HG03280 (cell line): ENCODE data around the gene EEF2KMT.
"Not testable (repeated sequence)": the region's sequence is repeated elsewhere in the genome, so short reads cannot be mapped to it uniquely, and the experiment has no call there.

Experiments
- ATAC-seq: cut with Tn5 transposase; IDR thresholded peaks from one replicate; pipeline ENCODE4 v1.9.1; 2021; ENCODE audit warnings: mild to moderate bottlenecking, moderate library complexity; ENCODE audit not compliant: unreplicated experiment

Gene EEF2KMT

DNA sequence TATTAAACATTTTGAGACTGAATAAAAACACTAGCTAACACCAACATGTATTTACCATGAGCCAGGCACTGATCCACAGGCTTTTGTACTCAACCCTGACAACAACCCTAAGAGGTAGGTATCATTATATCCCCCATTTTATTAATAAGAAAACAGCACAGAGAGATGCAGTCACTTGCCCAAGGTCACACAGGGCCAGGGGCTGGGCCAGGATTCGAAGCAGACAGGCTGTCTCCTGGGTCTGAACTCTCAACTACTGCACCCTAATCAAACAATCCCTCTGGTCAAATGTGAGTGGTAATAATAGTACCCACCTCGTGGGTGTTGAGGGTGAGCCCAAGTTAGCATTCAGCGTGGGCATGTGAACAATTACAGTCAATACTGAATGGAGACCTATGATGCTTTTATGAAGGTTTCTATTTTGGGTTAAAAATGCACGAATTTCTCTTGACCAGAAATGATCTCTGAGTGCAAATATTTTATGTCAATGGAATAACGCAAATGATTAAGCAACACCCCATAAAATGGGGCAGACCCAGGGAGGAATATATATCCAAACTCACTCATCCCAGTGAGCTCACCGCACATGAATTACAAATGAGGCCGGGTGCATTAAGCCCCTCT, 1.0 kb downstream of the EEF2KMT start:
- ATAC-seq = not testable (repeated sequence)

DNA sequence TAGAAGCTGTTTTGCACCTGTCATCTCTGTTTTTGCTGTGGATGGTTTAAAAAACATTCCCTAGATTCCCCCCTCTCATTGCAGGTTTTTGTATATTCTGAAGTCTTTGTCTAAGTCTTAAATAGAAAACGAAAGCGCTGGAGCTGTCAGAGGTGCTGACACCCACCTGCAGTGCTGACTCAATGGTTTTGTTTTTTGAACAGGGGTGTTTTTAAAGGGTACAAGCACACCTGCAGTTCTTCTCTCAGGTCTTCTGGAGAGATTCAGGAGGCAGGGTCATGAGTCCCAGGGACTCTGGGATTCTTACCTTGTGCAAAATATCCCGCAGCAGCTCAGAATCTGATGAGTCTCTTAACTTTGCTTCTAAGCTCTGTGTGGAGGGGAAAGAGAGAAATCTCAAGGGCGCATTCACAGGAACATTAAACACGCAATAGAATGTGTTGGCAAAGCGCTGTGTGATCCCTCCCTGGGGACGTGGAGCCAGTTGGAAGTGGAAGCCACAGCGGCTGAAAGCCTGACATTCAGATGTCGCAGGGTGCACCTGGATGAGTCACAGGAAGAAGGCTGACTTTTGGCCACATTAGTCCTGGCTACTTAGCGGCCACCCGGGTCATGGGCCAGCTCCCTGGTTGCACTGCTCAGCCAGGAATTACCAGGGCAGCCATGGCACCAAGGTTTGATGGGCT, 2.3 kb downstream of the EEF2KMT start:
- ATAC-seq = not testable (repeated sequence)

DNA sequence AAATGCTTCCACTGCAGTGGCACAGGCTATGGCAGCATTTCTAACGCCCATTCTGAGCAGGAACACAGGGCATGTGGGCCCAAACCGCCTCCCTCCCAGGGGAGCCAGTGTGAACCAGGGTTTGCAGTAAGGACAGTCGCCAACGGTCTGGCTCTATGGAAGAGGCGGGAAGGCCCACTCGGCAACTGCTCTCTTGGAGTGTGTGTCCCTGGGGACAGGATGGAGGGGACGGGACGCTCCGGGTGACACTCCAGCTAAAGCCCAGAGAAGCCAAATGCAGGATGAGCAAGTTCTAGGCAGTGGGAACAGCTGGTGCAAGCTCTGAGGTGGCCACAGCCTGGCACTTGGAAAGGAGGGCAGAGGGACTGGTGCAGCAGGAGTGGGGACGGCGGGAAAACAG, 3.8 kb downstream of the EEF2KMT start:
- not testable (repeated sequence) for ATAC-seq

GRCh38 chr16:5093081-5093480, 4.5 kb downstream of the EEF2KMT start:
- not testable (repeated sequence) for ATAC-seq

GRCh38 chr16:5090592-5090991, 7.0 kb downstream of the EEF2KMT start:
- not testable (repeated sequence) for ATAC-seq

GRCh38 chr16:5089911-5090555, 7.6 kb downstream of the EEF2KMT start:
- not testable (repeated sequence) for ATAC-seq

DNA sequence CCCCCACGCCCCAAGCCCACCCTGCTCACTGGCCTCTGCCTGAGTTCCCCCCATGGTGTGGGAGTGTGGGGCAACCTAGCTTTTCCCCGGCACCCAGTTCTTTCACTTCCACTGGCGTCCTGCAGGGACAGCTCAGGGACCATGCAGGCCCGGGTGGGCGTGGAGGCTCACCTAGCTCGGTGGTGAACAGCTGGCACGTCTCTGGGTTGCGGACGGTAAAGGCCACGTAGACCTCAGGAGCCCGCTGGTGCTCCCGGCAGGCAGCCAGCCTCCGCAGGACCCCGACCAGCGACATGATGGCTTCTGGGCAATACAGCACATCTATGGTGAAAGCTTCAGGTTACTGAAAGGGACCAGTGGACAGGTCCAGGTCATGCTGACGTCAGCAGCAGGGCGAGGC, 8.7 kb downstream of the EEF2KMT start:
- ATAC-seq = not testable (repeated sequence)

- ATAC-seq = not testable (repeated sequence)
These were observed 9.4 kb downstream of the EEF2KMT start for GRCh38 chr16:5088086-5088790.

- not testable (repeated sequence) for ATAC-seq
These were observed 11.9 kb downstream of the EEF2KMT start for GRCh38 chr16:5085716-5086115.

DNA sequence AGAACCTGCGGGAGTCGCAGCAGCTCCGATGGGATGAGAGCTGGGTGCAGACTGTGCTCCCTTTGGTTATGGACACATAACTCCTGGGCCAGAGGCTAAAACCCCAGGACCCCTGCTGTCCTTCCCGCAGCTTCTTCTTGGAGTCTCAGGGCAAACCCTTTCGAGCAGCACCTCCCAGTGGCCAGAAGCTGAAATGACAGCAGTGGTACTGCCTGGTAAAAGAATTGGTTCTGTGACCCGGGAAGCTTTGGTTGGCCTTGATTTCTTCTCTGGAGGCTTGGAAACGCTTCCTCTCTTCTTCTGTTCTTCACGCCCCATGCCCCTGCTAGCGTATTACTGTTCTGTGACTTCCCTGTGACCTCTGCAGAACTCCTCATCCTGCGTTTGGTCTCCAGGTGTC, 12.8 kb downstream of the EEF2KMT start:
- ATAC-seq = not testable (repeated sequence)

DNA sequence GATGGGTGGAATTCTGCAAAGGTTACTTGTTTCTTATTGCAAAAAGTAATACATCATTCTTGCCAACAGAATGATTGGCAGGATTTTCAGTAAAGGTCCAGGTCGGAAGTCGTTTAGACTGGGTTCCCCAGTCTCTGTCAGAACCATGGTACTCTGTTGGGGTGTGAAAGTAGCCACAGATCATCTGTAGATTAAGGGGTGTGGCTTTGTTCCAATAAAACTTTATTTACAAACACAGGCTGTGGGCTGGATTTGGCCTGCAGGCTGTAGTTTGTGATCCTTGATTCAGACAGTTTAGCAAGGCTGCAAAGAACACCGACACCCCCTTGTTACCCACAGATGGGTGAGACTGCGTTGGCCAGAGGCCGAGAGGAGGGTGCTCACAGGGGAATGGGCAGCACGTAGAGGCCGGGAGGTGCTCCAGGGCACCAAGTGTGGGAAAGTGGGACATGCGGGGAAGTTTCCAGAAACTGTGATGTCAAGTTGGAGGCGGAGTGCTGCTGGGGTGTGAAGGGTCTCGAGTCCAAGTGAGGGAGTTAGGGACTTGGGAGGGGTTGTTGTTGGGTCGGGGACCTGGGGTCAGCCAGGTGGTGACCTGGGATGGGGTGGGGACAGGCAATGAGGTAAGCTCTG, 13.4 kb downstream of the EEF2KMT start:
- ATAC-seq = not testable (repeated sequence)

DNA sequence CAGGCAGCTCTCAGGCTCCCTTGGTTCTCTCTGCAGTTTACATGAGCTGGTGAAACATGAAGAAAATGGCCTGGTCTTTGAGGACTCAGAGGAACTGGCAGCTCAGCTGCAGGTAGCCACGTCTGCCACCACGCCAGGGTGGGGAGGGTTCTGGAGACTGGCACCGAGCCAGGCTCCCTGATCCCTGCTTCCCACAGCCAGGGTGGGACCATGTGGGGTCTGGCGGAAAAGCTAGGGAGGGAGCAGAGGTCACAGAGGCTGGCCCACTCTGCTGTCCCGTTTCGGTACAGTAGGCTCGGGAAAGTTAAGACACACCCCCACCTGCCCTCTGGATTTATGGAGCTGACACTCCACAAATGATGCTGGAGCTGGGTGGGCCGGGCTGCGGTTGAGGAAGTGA, 13.9 kb downstream of the EEF2KMT start:
- ATAC-seq = not testable (repeated sequence)

- not testable (repeated sequence) for ATAC-seq
These were observed 16.6 kb downstream of the EEF2KMT start for GRCh38 chr16:5080996-5081395.

GRCh38 chr16:5080461-5080860, 17.1 kb downstream of the EEF2KMT start:
- ATAC-seq = not testable (repeated sequence)

DNA sequence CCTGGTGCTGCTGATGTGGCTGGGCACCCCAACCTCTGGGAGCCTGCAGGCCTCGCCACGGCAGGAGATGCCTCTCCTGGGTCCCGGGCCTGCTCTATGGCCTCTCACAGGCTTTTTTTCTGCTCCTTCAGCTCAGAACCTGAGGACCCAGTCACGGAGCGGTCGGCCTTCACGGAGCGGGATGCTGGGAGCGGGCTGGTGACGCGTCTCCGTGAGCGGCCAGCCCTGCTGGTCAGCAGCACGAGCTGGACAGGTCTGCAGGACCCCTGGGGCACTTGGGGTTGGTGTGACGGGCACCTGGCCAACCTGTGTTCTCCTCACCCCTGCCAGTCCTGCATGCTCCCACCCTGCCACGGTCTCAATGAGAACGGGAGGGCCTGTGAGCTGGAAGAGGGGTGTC, 19.0 kb downstream of the EEF2KMT start:
- no peak for ATAC-seq

DNA sequence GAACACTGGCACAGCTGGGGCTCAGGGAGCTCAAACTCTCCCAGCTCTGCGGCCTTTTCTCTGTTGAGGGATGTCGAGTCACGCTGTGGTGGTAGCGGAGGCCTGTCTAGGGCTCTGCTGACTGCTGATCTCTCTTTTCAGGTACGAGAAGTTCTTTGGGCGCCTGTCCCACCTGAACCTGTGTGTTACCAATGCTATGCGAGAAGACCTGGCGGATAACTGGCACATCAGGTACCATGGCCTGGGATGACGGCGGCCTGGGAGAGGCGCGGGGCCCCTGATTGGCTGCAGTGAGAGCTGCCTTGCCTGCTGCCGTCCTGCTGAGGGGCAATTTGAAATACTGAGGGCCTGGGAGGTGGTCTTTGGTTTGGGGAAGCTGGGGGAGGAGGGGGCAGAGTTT, 20.3 kb downstream of the EEF2KMT start:
- no peak for ATAC-seq

DNA sequence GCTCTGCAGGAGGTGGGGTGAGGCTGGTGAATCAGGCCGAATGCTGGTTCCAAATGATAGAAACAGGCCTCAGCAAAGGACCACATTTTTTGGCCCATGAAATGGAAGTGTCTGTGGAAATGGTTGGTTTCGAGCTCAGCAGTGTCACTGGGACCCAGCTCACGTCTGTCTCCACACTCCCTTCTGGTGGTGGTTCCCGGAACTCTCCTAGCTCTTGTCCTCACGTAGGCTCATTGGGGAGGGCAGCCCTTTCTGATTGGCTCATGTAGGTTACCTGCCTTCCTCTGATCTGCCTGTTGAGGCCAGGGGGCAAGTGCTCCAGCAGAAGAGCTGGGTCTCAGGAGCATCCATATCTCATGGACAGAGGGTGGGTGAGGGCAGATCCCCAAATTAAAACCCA, 22.0 kb downstream of the EEF2KMT start:
- ATAC-seq = no peak

DNA sequence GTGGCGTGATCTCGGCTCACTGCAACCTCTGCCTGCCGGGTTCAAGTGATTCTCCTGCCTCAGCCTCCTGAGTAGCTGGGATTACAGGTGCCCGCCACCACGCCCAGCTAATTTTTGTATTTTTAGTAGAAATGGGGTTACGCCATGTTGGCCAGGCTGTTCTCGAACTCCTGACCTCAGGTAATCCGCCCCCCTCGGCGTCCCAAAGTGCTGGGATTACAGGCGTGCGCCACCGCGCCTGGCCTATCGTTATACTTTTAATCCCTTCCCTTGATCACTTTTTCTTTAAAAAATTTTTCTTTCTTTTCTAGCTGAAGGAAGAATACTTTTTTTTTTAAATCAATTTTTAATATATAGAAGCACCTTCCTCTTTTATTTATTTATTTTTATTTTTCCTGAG, 23.8 kb downstream of the EEF2KMT start:
- ATAC-seq = not testable (repeated sequence)

GRCh38 chr16:5073279-5073629, 24.3 kb downstream of the EEF2KMT start:
- no peak for ATAC-seq

GRCh38 chr16:5072334-5073278, 25.0 kb downstream of the EEF2KMT start:
- ATAC-seq = no peak
